HG03060 (cell line): ENCODE results near the gene PLXNB3.
"Not testable (repeated sequence)": the region's sequence is repeated elsewhere in the genome, so short reads cannot be mapped to it uniquely, and the experiment has no call there.

Experiments used
- ATAC-seq: cut with Tn5 transposase; IDR thresholded peaks from one replicate; pipeline ENCODE4 v1.9.1; 2021; ENCODE audit warnings: low read depth, moderate number of reproducible peaks; ENCODE audit not compliant: unreplicated experiment

Gene PLXNB3

GRCh38 chrX:153806999-153807575 lies 43.0 kb downstream of the PLXNB3 start:
- ATAC-seq, result no peak

DNA sequence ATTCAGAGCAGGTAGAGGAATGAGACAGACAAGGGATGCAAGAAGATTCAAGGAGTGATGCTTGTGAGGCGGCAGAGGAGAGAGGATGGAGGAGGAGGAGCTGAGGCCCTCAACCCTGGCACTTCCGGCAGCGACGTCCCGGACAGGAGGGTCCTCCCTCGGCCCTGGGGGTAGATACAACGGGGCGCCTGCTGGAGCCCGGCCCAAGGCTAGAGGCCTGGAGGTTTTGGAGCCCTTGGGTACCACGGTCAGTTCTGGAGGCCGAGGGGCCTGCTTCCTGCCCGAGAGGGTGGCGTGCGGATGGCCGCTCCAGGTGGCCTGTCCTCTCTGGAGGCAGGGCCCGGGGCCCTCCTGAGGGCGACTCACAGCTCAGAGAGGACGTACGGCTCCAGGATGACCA lies 43.9 kb downstream of the PLXNB3 start:
- ATAC-seq, result no peak

GRCh38 chrX:153812220-153812619 lies 48.2 kb downstream of the PLXNB3 start:
- no peak for ATAC-seq

GRCh38 chrX:153813161-153813560 lies 49.1 kb downstream of the PLXNB3 start:
- ATAC-seq, result no peak

DNA sequence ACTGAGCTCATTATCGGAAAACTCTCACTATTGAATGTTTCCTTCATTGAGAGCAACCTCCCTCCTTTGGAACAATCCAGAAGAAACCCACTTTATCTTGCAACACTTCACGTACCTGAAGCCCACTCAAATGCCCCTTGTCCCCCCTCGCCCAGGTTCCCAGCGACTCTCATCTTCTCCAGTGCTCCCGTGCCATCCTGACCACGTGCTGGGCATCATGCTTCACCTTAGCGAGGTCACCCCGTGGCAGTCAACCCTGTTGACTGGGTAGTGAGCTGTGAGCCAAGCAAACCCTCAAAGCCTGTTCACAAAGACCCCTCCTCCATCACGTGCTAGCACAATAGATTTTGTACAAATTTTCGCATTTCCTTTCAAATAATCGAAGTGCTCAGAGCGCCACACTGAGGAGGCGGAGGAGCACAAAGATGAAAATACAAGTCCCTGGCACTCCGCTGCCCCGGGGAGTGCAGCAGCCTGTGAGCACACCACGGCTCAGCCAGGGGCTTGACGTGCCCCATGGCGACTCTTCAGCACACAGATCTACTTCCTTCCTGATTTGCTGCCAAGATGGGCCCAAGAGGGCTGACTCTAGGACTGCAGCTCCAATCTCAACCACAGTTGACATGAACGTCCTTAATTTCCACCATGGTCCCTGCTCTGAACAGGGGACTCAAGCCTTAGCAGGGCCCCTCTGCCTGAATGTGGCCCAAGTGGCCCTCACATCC lies 50.7 kb downstream of the PLXNB3 start:
- ATAC-seq, result no peak

DNA sequence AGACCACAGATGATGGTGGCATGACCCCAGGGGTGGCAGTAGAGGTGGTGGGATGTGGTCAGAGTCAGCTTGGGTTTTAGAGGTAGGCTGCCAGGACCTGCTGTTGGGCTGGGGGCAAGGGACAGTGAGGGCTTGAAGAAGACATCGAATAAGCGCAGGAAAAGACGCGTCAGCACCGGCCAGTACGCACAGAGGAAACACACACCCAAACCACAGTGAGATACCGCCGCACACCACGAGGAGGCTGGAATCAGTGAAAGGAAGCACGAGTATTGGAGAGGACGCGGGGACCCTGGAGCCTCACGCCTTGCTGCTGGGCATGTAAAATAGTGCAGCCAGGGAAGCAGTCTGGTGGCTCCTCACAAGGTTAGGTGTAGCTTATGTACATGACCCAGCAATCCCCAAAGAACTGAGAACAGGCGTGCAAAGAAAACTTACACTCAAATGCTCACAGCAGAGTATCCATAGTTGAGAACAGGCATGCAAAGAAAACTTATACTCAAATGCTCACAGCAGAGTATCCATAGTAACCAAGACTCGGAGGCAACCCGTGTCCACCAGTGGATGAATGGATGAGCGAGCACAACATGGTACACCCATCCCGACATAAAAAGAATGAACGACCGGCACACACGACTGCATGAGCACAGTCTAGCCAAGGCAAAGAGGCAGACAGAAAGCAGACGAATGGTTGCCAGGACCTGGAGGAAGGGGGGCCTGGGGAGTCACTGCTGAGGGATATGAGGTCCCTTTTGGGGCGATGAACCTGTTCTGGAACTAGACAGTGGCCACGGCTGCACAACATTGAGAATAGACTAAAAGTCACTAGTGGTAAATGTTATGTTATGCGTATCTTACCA lies 53.0 kb downstream of the PLXNB3 start:
- no peak for ATAC-seq

DNA sequence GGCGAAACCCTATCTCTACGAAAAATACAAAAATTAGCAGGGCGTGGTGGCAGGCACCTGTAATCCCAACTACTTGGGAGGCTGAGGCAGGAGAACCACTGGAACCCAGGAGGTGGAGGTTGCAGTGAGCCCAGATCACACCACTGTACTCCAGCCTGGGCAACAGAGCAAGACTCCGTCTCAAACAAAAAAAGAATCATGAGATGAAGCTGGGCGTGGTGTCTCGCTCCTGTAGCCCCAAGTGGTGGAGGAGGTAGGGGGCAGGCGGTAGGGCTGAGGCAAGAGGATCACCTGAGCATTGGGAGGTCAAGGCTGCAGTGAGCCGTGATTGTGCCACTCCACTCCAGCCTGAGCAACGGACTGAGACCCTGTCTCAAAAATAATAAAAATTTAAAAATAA lies 54.0 kb downstream of the PLXNB3 start:
- ATAC-seq, result not testable (repeated sequence)

DNA sequence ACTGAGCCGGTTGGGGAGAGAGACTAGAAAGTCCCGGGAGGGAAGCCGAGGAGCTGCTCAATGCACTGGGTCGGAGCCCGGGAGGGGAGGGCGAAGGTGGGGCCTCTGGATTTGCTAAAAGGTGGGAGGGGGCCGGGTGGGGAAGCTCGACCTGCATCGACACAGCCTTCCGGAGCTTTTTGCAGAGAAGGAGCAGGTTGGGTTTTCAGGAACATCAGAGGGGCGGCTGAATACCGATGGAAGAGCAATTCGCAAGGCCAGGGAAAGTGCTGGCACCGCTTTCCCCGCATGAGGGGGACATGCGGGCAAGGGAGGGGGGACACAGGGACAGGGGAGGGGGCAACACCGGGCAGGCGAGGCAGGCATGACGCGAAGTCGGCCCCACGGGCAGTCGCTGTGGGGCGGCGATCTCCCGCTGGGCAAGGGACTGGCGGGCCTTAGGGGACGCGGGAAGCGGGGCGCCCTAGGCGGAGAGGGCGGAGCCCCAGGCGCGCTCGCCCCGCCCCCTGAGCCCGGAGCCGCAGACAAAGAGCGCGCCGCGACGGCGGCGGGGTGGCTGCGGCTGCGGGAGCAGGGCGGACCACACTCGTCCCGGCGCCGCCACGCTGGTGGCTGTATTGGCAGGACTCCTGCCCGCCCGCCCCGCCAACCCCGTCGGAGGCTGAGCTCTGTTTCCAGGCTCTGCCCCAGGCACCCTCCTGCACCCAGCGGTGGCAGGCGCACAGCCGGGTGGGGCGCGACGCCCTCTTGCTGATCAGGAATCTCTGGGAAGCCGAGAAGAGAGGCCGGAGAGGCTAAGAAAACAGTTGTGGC lies 54.7 kb downstream of the PLXNB3 start:
- no peak for ATAC-seq

DNA sequence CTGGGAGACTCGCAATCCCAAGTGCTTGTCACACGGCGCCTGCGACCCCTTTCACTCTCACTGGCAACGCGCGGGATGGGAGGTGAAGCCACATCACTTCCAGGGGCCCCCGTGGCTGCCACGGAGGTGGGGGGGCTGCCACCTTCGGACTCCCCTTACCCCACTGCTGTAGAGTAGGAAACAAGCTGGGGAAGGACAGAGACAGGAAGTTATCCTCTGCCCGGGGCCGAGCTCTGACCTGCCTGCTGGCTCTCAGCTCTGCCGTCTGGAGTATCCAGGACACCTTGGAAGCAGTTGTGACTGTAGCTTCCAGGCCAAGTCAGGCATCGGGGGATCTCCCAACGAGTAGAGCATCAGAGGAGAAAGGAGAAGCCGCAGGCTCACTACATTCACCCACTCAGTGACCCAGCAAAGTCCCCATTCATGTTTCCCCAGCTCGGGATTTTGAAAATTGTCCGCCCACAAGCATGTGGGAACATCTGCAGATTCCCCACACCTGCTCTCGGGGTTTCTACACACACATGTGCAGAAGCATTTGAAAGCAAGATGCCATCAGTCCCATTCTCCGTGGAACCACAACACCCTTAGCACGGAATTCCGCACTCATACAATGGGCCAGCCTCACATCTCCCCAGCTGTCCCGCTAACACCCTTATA lies 55.5 kb downstream of the PLXNB3 start:
- no peak for ATAC-seq

DNA sequence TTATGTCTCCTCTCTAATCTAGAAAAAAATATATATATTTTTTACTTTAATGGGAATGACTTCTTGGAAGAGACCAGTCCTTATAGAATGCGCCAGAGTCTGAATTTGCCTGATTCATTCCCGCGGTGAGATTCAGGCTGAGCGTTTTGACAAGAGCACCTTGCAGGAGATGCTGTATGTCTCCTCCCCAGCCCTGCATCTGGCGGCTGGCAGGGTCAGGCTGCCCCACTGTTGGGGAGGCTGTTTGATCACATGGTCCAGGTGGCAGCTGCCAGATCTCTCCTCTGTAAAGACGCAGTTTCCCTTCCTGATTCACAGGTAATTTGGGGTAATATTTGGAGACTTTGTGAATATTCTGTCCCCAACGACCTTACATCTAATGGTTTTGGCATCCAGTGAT lies 56.6 kb downstream of the PLXNB3 start:
- ATAC-seq, result no peak

GRCh38 chrX:153821066-153821465 lies 57.0 kb downstream of the PLXNB3 start:
- no peak for ATAC-seq

DNA sequence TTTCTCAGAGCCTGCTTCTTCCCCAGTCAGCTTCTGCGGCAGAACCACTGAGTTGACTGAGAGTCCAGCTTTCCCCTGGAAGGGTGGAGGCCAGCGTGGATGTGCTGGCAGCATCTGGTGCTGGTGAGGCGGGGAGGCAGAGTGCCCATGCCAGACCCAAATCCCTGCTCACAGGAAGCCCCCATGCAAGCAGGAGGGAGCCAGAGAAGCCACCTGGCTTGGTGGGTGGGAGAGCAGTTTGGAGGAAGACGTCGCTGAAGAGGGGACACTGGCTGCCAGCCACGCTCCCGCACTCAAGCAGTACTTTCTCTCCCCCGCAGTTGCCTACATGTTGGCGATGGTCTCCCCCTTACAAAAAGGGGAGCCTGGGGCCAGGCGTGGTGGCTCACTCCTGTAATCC lies 60.3 kb downstream of the PLXNB3 start:
- no peak for ATAC-seq

DNA sequence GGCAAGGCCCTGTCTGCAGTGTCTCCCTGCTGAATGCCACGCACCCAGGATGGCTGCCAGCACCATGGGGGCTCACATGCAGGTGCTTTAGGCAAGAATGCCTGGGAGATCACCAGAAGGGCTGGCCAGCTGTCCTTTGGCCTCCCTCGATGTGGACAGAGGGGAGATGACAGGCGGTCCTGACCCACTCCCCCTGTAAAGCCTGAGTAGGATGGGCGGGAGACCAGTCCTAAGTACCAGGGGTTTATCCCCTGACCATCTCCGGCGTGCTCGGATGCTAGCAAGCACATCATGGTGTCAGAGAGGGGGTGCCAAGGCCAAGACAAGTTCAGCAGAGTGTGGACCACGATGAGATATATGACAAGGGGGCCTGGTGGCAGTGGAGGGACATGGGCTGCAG lies 61.0 kb downstream of the PLXNB3 start:
- ATAC-seq, result no peak
